PFSK-1 (cell line): Measurements from ENCODE around the gene CACNA1F.

Experiments
- FOXP2 ChIP-seq: optimal IDR thresholded peaks from 2 replicates; pipeline ENCODE3; 2011; ENCODE audit warnings: borderline replicate concordance, control low read depth, inconsistent platforms; ENCODE audit not compliant: insufficient read depth; ENCODE audit errors: extremely low read length, extremely low read depth
- POLR2AphosphoS5 ChIP-seq: IDR thresholded peaks from 2 replicates; pipeline ENCODE4 v1.6.1; 2012; ENCODE audit warnings: low read depth, mild to moderate bottlenecking, control low read depth, low read length, moderate library complexity
- SIN3A ChIP-seq: IDR thresholded peaks from 2 replicates; pipeline ENCODE4 v1.6.1; 2012; ENCODE audit warnings: mild to moderate bottlenecking, low read length, moderate library complexity, borderline replicate concordance; ENCODE audit not compliant: insufficient read depth
- TAF1 ChIP-seq: IDR thresholded peaks from 2 replicates; pipeline ENCODE4 v1.6.1; 2012; ENCODE audit warnings: low read length, control low read depth, borderline replicate concordance; ENCODE audit not compliant: insufficient read depth
- TF ChIP-seq, protein P1 (sequence below), 2 experiments: IDR thresholded peaks; 2 replicates each; pipeline versions ENCODE4 v1.6.1 to v1.8.0; 2011 to 2012; ENCODE audit warnings: low read depth in 2 of 2, low read length in 2 of 2, control low read depth in 1 of 2, inconsistent platforms in 1 of 2, mild to moderate bottlenecking in 1 of 2, moderate library complexity in 1 of 2; ENCODE audit not compliant: insufficient read depth in 1 of 2

CACNA1F gene

DNA sequence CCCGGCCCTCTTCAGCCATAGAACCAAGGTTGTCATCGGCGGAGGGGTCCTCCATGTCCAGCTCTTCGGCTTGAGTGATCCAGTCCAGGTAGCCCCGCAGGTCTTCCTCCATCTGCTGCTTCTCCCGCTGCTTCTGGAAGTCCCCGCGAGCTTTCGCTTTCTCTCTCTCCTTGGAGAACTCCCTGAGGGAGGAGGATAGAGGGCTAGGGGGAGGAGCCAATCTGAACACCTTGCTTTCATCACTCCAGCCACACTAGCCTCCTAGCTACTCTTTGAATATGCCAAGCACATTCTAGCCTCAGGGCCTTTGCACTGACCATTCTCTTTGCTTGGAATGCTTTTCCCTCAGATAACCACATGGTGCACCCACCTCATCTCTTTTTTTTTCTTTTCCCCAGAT lies 6.2 kb downstream of the CACNA1F start:
- TF ChIP-seq, protein P1, sequence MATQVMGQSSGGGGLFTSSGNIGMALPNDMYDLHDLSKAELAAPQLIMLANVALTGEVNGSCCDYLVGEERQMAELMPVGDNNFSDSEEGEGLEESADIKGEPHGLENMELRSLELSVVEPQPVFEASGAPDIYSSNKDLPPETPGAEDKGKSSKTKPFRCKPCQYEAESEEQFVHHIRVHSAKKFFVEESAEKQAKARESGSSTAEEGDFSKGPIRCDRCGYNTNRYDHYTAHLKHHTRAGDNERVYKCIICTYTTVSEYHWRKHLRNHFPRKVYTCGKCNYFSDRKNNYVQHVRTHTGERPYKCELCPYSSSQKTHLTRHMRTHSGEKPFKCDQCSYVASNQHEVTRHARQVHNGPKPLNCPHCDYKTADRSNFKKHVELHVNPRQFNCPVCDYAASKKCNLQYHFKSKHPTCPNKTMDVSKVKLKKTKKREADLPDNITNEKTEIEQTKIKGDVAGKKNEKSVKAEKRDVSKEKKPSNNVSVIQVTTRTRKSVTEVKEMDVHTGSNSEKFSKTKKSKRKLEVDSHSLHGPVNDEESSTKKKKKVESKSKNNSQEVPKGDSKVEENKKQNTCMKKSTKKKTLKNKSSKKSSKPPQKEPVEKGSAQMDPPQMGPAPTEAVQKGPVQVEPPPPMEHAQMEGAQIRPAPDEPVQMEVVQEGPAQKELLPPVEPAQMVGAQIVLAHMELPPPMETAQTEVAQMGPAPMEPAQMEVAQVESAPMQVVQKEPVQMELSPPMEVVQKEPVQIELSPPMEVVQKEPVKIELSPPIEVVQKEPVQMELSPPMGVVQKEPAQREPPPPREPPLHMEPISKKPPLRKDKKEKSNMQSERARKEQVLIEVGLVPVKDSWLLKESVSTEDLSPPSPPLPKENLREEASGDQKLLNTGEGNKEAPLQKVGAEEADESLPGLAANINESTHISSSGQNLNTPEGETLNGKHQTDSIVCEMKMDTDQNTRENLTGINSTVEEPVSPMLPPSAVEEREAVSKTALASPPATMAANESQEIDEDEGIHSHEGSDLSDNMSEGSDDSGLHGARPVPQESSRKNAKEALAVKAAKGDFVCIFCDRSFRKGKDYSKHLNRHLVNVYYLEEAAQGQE (IDR thresholded peaks at IDR 0.05; ENCODE audit: insufficient read depth in 1 of 2, low read depth in 2 of 2, low read length in 2 of 2): no peak
- TF ChIP-seq SIN3A: no peak
- no peak for TF ChIP-seq POLR2AphosphoS5
- TF ChIP-seq TAF1: no peak
- no peak for TF ChIP-seq FOXP2

DNA sequence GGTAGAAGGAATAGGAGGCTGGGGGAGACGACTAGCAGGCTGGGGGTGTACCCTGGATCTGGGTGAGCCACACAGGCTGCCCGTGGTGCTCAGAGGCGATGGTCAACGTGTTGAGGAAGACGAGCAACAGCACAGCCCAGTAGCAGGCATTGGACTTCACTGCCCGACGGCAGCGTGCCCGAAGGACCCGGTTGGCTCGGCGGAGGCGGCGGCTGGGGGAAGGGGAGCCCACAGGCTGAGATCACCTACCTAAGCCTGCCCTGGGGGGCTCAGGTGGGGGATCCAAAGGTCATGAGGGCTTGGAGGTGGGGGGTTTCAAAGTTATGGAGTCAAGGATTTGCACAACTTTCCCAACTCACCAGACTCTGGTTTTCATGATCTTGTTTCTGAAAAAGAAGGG lies 7.3 kb downstream of the CACNA1F start:
- TF ChIP-seq TAF1 (no peak), FOXP2 (no peak), SIN3A (no peak), POLR2AphosphoS5 (no peak)
- TF ChIP-seq, protein P1 (IDR thresholded peaks at IDR 0.05; ENCODE audit: insufficient read depth in 1 of 2, low read depth in 2 of 2, low read length in 2 of 2): no peak

DNA sequence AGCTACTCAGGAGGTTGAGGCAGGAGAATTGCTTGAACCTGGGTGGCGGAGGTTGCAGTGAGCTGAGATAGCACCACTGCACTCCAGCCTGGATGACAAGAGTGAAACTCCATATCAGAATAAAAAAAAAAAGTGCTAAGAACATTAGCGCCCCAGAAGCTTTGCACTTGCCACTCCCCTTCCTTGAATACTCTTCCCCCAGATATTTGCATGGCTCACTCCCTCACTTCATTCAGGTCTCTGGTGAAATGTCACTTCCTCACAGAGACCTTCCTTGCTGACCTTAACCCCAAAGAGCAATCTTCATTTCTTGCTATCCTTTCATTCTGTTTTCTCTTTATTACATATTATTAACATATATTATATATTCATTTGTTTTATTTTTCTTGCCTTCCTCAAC lies 11.3 kb downstream of the CACNA1F start:
- TF ChIP-seq FOXP2 (no peak), POLR2AphosphoS5 (no peak), SIN3A (no peak), TAF1 (no peak)
- TF ChIP-seq, protein P1 (IDR thresholded peaks at IDR 0.05; ENCODE audit: insufficient read depth in 1 of 2, low read depth in 2 of 2, low read length in 2 of 2): no peak

DNA sequence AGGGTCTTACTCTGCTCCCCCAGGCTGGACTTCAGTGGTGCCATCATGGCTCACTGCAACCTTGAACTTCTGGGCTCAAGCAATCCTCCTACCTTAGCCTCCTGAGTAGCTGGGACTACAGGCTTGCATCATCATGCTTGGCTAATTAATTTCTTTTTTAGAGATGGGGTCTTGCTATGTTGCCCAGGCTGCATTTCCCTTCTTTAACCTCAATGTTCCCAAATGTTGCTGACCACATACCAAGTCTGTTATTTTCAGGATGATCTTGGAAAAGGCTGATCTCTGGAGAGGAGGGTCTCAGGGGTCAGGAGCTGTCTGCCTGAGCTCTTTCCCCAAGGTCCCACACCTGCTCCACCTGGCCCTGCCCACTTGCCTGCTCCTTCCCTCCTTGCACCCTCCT lies 13.0 kb downstream of the CACNA1F start:
- TF ChIP-seq SIN3A (no peak), FOXP2 (no peak), TAF1 (no peak), POLR2AphosphoS5 (no peak)
- TF ChIP-seq, protein P1 (IDR thresholded peaks at IDR 0.05; ENCODE audit: insufficient read depth in 1 of 2, low read depth in 2 of 2, low read length in 2 of 2): no peak

DNA sequence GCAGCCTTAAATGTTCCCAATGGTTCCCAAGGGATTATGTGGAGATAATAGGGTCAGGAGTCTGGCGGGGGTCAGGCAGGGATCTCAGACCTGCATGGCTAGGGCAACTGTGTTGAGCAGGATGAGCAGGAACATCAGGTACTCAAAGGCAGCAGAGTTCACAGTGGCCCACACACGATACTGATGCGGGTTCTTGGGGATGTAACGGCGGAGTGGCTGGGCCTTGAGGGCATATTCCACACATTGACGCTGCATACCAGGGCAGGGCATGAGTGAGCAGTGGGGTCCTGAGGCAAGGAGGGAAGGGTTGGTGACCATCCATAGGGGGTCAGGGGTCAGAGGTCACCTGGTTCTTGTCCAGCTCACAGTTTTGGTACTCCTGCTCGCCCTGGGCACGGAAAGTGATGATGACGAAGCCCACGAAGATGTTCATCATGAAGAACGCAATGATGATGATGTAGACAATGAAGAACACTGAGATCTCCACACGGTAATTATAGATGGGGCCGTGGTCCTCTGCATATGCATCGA lies 18.1 kb downstream of the CACNA1F start:
- no peak for TF ChIP-seq POLR2AphosphoS5
- TF ChIP-seq SIN3A: no peak
- no peak for TF ChIP-seq FOXP2
- TF ChIP-seq, protein P1 (IDR thresholded peaks at IDR 0.05; ENCODE audit: insufficient read depth in 1 of 2, low read depth in 2 of 2, low read length in 2 of 2): no peak
- no peak for TF ChIP-seq TAF1
